Natural killer cell (primary cell): ENCODE measurements around the gene DDX21. TPM values are rescaled to one million over a fixed set of nuclear protein-coding genes. Genes with fewer than 3 reads are reported as not detected.
A peak's percentile ranks its signal among the peaks of the same experiment; 100 is the strongest.
"Not testable (repeated sequence)": the region's sequence is repeated elsewhere in the genome, so short reads cannot be mapped to it uniquely, and the experiment has no call there.

Source experiments
- ATAC-seq, 3 donors: fragments of 150-1000 bp in 2 of 3; fragments of 200-7000 bp in 1 of 3; cut with Tn5 transposase; 1 replicate in 1 of 3; 2 replicates in 2 of 3; pipeline ENCODE4 v1.10.0; 2021; ENCODE audit warnings: mild to moderate bottlenecking in 2 of 3, moderate library complexity in 2 of 3
- DNase-seq, 2 donors: peaks; one replicate each; pipeline versions ENCODE4 v3.0.0 to v3.0.0-alpha.2; 2013 to 2021; ENCODE audit warnings: mixed read lengths in 1 of 2
- H3K27ac ChIP-seq: one replicate; pipeline ENCODE4 v1.5.1; 2013; ENCODE audit warnings: mild to moderate bottlenecking, low read length
- H3K27me3 ChIP-seq: one replicate; pipeline ENCODE4 v1.6.1; 2013; ENCODE audit warnings: low read length; ENCODE audit not compliant: control insufficient read depth, insufficient read depth
- H3K36me3 ChIP-seq: one replicate; pipeline ENCODE4 v1.6.1; 2013; ENCODE audit warnings: low read length; ENCODE audit not compliant: control insufficient read depth, insufficient read depth
- H3K4me1 ChIP-seq: one replicate; pipeline ENCODE4 v1.6.1; 2013; ENCODE audit warnings: low read length; ENCODE audit not compliant: control insufficient read depth, insufficient read depth
- H3K4me3 ChIP-seq: one replicate; pipeline ENCODE4 v1.5.1; 2013; ENCODE audit warnings: low read length
- H3K9me3 ChIP-seq: one replicate; pipeline ENCODE4 v1.6.1; 2013; ENCODE audit warnings: low read length; ENCODE audit not compliant: control insufficient read depth, insufficient read depth
- H3K27ac Mint-ChIP-seq, 2 donors: one replicate each; pipeline ENCODE4 v1.8.0; 2022; ENCODE audit warnings: mild to moderate bottlenecking in 2 of 2, mixed read lengths in 2 of 2, moderate library complexity in 1 of 2
- H3K27me3 Mint-ChIP-seq, 2 donors: one replicate each; pipeline ENCODE4 v1.8.0; 2022; ENCODE audit warnings: low read depth in 2 of 2, mixed read lengths in 2 of 2
- H3K36me3 Mint-ChIP-seq: one replicate; pipeline ENCODE4 v1.8.0; 2022; ENCODE audit warnings: mixed read lengths
- H3K4me1 Mint-ChIP-seq, 2 donors: one replicate each; pipeline ENCODE4 v1.8.0; 2022; ENCODE audit warnings: mixed read lengths in 2 of 2
- H3K4me3 Mint-ChIP-seq: one replicate; pipeline ENCODE4 v1.8.0; 2022; ENCODE audit warnings: mild to moderate bottlenecking, moderate library complexity, mixed read lengths
- H3K9me3 Mint-ChIP-seq, 2 donors: one replicate each; pipeline ENCODE4 v1.8.0; 2022; ENCODE audit warnings: mixed read lengths in 2 of 2
- CTCF ChIP-seq: fragments of 200-600 bp; IDR thresholded peaks from one replicate; pipeline ENCODE4 v1.8.0; 2022; ENCODE audit warnings: antibody characterized with exemption
- WGBS: methylation state at CpG from one replicate; pipeline ENCODE4 v1.1.7; 2013; ENCODE audit warnings: missing lambda C conversion rate; ENCODE audit not compliant: insufficient coverage; 5-methylcytosine and 5-hydroxymethylcytosine counted together
- intact Hi-C: fragments of 100-400 bp; cut with micrococcal nuclease; formaldehyde crosslinking; loops from one replicate; pipeline ENCODE4 v1.14.2; 2022
- total RNA-seq, 4 donors: library from RNA; stranded (reverse); fragments of 120-200 nt in 1 of 4; gene quantifications; one replicate each; pipeline versions ENCODE4 v1.2.3 to v1.2.4, GENCODE V29; 2013 to 2022

The DDX21 gene
- total RNA-seq, 3 donors from 2014 or later (not counting 1 experiment from before 2014, with no cell fraction given), result 59.0 to 62.1 (median 59.8) TPM

GRCh38 chr10:69009360-69009759 is 53.4 kb downstream of the DDX21 start:
- H3K4me1 Mint-ChIP-seq, result peaks cover 14 to 15% of the 10 kb centered on the region in 2 donors
- H3K9me3 Mint-ChIP-seq, result no peaks in the 10 kb centered on the region
- intact Hi-C loops, result no loop called here
- no peak for DNase-seq
- H3K9me3 ChIP-seq, result no peaks in the 10 kb centered on the region
- peaks cover 16% of the 10 kb centered on the region for H3K36me3 ChIP-seq
- no peaks in the 10 kb centered on the region for H3K27me3 ChIP-seq
- H3K36me3 Mint-ChIP-seq, result peaks cover 10% of the 10 kb centered on the region
- no peak overlapping the region for H3K27ac Mint-ChIP-seq
- no peaks in the 10 kb centered on the region for H3K4me1 ChIP-seq
- no peak overlapping the region for H3K4me3 ChIP-seq
- no peaks in the 10 kb centered on the region for H3K27me3 Mint-ChIP-seq
- ATAC-seq, result no peak
- H3K27ac ChIP-seq, result no peak overlapping the region
- H3K4me3 Mint-ChIP-seq, result no peak overlapping the region
- TF ChIP-seq CTCF, result no peak
- WGBS, result 86% methylated on average over 1 of the region's 2 CpGs

- H3K9me3 ChIP-seq, result no peaks in the 10 kb centered on the region
- no peaks in the 10 kb centered on the region for H3K27me3 Mint-ChIP-seq
- TF ChIP-seq CTCF, result no peak
- ATAC-seq (no peak), DNase-seq (no peak)
- H3K9me3 Mint-ChIP-seq, result no peaks in the 10 kb centered on the region
- H3K27ac Mint-ChIP-seq, result no peak overlapping the region
- no peak overlapping the region for H3K4me3 Mint-ChIP-seq
- intact Hi-C loops, result no loop called here
- no peak overlapping the region for H3K27ac ChIP-seq
- H3K4me3 ChIP-seq, result no peak overlapping the region
- WGBS, result 67% methylated on average over 1 of the region's 1 CpG
- no peaks in the 10 kb centered on the region for H3K27me3 ChIP-seq
- H3K36me3 Mint-ChIP-seq, result peaks cover 10% of the 10 kb centered on the region
- H3K4me1 Mint-ChIP-seq, result peaks cover 7 to 9% of the 10 kb centered on the region in 2 donors
- H3K4me1 ChIP-seq, result no peaks in the 10 kb centered on the region
- peaks cover 18% of the 10 kb centered on the region for H3K36me3 ChIP-seq
These were observed 54.2 kb downstream of the DDX21 start for GRCh38 chr10:69010151-69010640.

- H3K4me3 ChIP-seq, H3K9me3 Mint-ChIP-seq, intact Hi-C loops, H3K27me3 ChIP-seq, H3K4me1 ChIP-seq, H3K27me3 Mint-ChIP-seq, H3K27ac ChIP-seq, H3K9me3 ChIP-seq, H3K4me3 Mint-ChIP-seq, DNase-seq, H3K4me1 Mint-ChIP-seq: not testable (repeated sequence)
- 88% methylated on average over 2 of the region's 2 CpGs for WGBS
- ATAC-seq, result peak in 1 of 3 donors; percentile 37
- Mint-ChIP-seq H3K27ac (peak overlapping the region in 1 of 2 donors; percentile 67), H3K36me3 (peaks cover 10% of the 10 kb centered on the region)
- peaks cover 28% of the 10 kb centered on the region for H3K36me3 ChIP-seq
These were observed 56.8 kb downstream of the DDX21 start for GRCh38 chr10:69012778-69013177.

- 96% methylated on average over 1 of the region's 1 CpG for WGBS
- intact Hi-C loops, result no loop called here
- ATAC-seq, result no peak
- H3K27me3 Mint-ChIP-seq, result no peaks in the 10 kb centered on the region
- no peaks in the 10 kb centered on the region for H3K4me1 ChIP-seq
- H3K4me1 Mint-ChIP-seq, result peaks cover 7 to 9% of the 10 kb centered on the region in 2 donors
- no peak overlapping the region for H3K27ac Mint-ChIP-seq
- peaks cover 28% of the 10 kb centered on the region for H3K36me3 ChIP-seq
- no peaks in the 10 kb centered on the region for H3K9me3 ChIP-seq
- H3K4me3 ChIP-seq, result no peak overlapping the region
- no peaks in the 10 kb centered on the region for H3K9me3 Mint-ChIP-seq
- TF ChIP-seq CTCF, result no peak
- H3K36me3 Mint-ChIP-seq, result peaks cover 10% of the 10 kb centered on the region
- H3K4me3 Mint-ChIP-seq, result no peak overlapping the region
- no peak for DNase-seq
- no peaks in the 10 kb centered on the region for H3K27me3 ChIP-seq
- H3K27ac ChIP-seq, result no peak overlapping the region
These were observed 58.2 kb downstream of the DDX21 start for GRCh38 chr10:69014171-69014570.
